HEK293 (cell line): ENCODE measurements around the gene RSPH10B.
"Not testable (repeated sequence)": the region's sequence is repeated elsewhere in the genome, so short reads cannot be mapped to it uniquely, and the experiment has no call there.

Source experiments
- CTCF ChIA-PET: fragments of 350-600 bp; formaldehyde crosslinking; extraction: SDS; loops from one replicate; lab custom pipeline; 2021; ENCODE audit warnings: antibody characterized with exemption; lab: Yijun Ruan, JAX
- POLR2A ChIA-PET: fragments of 300-600 bp; formaldehyde crosslinking; extraction: SDS; loops from one replicate; lab custom pipeline; 2020; ENCODE audit warnings: antibody characterized with exemption, inconsistent platforms; lab: Yijun Ruan, JAX
- H3K27ac ChIP-seq: fragments of 200-500 bp; sonication (Bioruptor generic); 2 replicates; pipeline ENCODE4 v1.5.1; 2014; ENCODE audit warnings: low read depth, low read length, control low read depth, inconsistent platforms; ENCODE audit errors: extremely low read depth
- H3K36me3 ChIP-seq, 2 experiments: fragments of 200-500 bp in 1 of 2; sonication (Bioruptor generic) in 1 of 2; 1 replicate in 1 of 2; 2 replicates in 1 of 2; pipeline ENCODE4 v1.5.1; 2014 to 2017; ENCODE audit warnings: inconsistent platforms in 2 of 2, low read length in 2 of 2; ENCODE audit not compliant: control insufficient read depth in 2 of 2, insufficient read depth in 1 of 2
- H3K4me1 ChIP-seq: fragments of 200-500 bp; sonication (Bioruptor generic); 2 replicates; pipeline ENCODE4 v1.5.1; 2014; ENCODE audit warnings: mild to moderate bottlenecking, low read length, inconsistent platforms; ENCODE audit not compliant: control insufficient read depth, insufficient read depth
- H3K4me3 ChIP-seq: 2 replicates; pipeline ENCODE4 v1.5.1; 2011; ENCODE audit warnings: low read depth, mild to moderate bottlenecking, control low read depth, low read length, moderate library complexity
- H3K9me3 ChIP-seq: fragments of 200-500 bp; sonication (Bioruptor generic); 2 replicates; pipeline ENCODE4 v1.5.1; 2014; ENCODE audit warnings: low read depth, low read length, inconsistent platforms; ENCODE audit not compliant: control insufficient read depth, insufficient read depth
- GLI2 ChIP-seq: fragments of 450-650 bp; formaldehyde crosslinking; IDR thresholded peaks from 2 replicates; pipeline ENCODE4; 2017; ENCODE audit warnings: missing biosample characterization, missing genetic modification characterization, low read depth, borderline replicate concordance
- RBAK ChIP-seq: fragments of 450-650 bp; formaldehyde crosslinking; IDR thresholded peaks from 2 replicates; pipeline ENCODE4 v1.5.1; 2016; ENCODE audit warnings: missing biosample characterization, missing genetic modification characterization
- ZBTB11 ChIP-seq: fragments of 450-650 bp; formaldehyde crosslinking; conservative IDR thresholded peaks from 2 replicates; pipeline ENCODE4 v1.5.1; 2016; ENCODE audit warnings: low read depth, missing biosample characterization, missing genetic modification characterization
- ZNF266 ChIP-seq: fragments of 450-650 bp; formaldehyde crosslinking; IDR thresholded peaks from 2 replicates; pipeline ENCODE4 v1.5.1; 2016; ENCODE audit warnings: missing biosample characterization, missing genetic modification characterization, low read depth
- ZNF362 ChIP-seq: fragments of 450-650 bp; formaldehyde crosslinking; IDR thresholded peaks from 2 replicates; pipeline ENCODE4 v1.5.1; 2016; ENCODE audit warnings: missing biosample characterization, missing genetic modification characterization
- ZNF555 ChIP-seq: fragments of 450-650 bp; formaldehyde crosslinking; conservative IDR thresholded peaks from 2 replicates; pipeline ENCODE4 v1.5.1; 2017; ENCODE audit warnings: missing biosample characterization, mild to moderate bottlenecking, missing genetic modification characterization, inconsistent platforms
- ZNF571 ChIP-seq: fragments of 450-650 bp; formaldehyde crosslinking; IDR thresholded peaks from 2 replicates; pipeline ENCODE4 v1.5.0; 2017; ENCODE audit warnings: missing biosample characterization, missing genetic modification characterization
- ZNF654 ChIP-seq: fragments of 450-650 bp; formaldehyde crosslinking; IDR thresholded peaks from 2 replicates; pipeline ENCODE4 v1.5.1; 2016; ENCODE audit warnings: low read depth, missing biosample characterization, missing genetic modification characterization

The RSPH10B gene

GRCh38 chr7:5997210-5997808 lies 26.8 kb upstream of the RSPH10B start:
- Histone ChIP-seq H3K4me3 (no peak overlapping the region), H3K9me3 (no peaks in the 10 kb centered on the region), H3K27ac (no peak overlapping the region), H3K4me1 (peaks cover 8% of the 10 kb centered on the region), H3K36me3 (peaks cover 40 to 43% of the 10 kb centered on the region in 2 experiments; a peak in 2 of 3 replicates)
- POLR2A ChIA-PET: interaction anchor here (0.7 to 1.3 kb wide), 5 partner anchors 9 to 465 kb away, joined by 3 to 10 read pairs (median 4); partner anchors contain the start of genes AIMP2 and PMS2
- no peak for TF ChIP-seq ZBTB11 (tag by site-specific recombination)
- no peak for TF ChIP-seq ZNF266 (tag by site-specific recombination)
- TF ChIP-seq ZNF362 (tag by site-specific recombination): peak; percentile 91
- TF ChIP-seq ZNF654 (tag by site-specific recombination): peak; percentile 92
- no peak for TF ChIP-seq GLI2 (tag by site-specific recombination)
- no peak for TF ChIP-seq ZNF555 (tag by site-specific recombination)
- no peak for TF ChIP-seq ZNF571
- no peak for TF ChIP-seq RBAK (tag by site-specific recombination)
- CTCF ChIA-PET: interaction anchor here (0.6 to 3.7 kb wide), 18 partner anchors 9 to 1023 kb away, joined by 3 to 28 read pairs (median 6); partner anchors contain the start of genes AIMP2, ANKRD61 and PMS2

GRCh38 chr7:5987061-5987460 lies 16.6 kb upstream of the RSPH10B start:
- CTCF ChIA-PET, H3K4me3 ChIP-seq, H3K4me1 ChIP-seq, POLR2A ChIA-PET, H3K27ac ChIP-seq, H3K9me3 ChIP-seq: not testable (repeated sequence)
- H3K36me3 ChIP-seq: peaks cover 31 to 32% of the 10 kb centered on the region in 2 experiments

- H3K27ac ChIP-seq, H3K4me3 ChIP-seq, H3K36me3 ChIP-seq, H3K9me3 ChIP-seq, CTCF ChIA-PET, H3K4me1 ChIP-seq: not testable (repeated sequence)
- POLR2A ChIA-PET: interaction anchor here (1.8 kb wide), 1 partner anchor 766 kb away, joined by 4 read pairs; no protein-coding TSS in a partner anchor
Observed at GRCh38 chr7:5979680-5980314, 9.3 kb upstream of the RSPH10B start.

GRCh38 chr7:5973580-5973979 lies 3.1 kb upstream of the RSPH10B start:
- H3K27ac ChIP-seq, CTCF ChIA-PET, H3K4me3 ChIP-seq, H3K4me1 ChIP-seq, POLR2A ChIA-PET, H3K9me3 ChIP-seq, H3K36me3 ChIP-seq: not testable (repeated sequence)

GRCh38 chr7:5963810-5964209 lies 6.7 kb downstream of the RSPH10B start:
- H3K9me3 ChIP-seq, POLR2A ChIA-PET, H3K4me1 ChIP-seq, H3K27ac ChIP-seq, H3K36me3 ChIP-seq, CTCF ChIA-PET, H3K4me3 ChIP-seq: not testable (repeated sequence)

GRCh38 chr7:5963205-5963604 lies 7.3 kb downstream of the RSPH10B start:
- H3K4me1 ChIP-seq, H3K36me3 ChIP-seq, POLR2A ChIA-PET, CTCF ChIA-PET, H3K9me3 ChIP-seq, H3K27ac ChIP-seq, H3K4me3 ChIP-seq: not testable (repeated sequence)

- CTCF ChIA-PET, H3K4me3 ChIP-seq, H3K36me3 ChIP-seq, POLR2A ChIA-PET, H3K27ac ChIP-seq, H3K9me3 ChIP-seq, H3K4me1 ChIP-seq: not testable (repeated sequence)
Observed at GRCh38 chr7:5934945-5935450, 35.5 kb downstream of the RSPH10B start.
